Measurements from ENCODE around the gene ATP11C. TPM values are rescaled to one million over a fixed set of nuclear protein-coding genes. Genes with fewer than 3 reads are reported as not detected.

The ATP11C gene
- total and polyA plus RNA-seq, 2 of the 4 experiments (the other 2 are of a cell fraction) = 19.3 to 40.0 TPM

DNA sequence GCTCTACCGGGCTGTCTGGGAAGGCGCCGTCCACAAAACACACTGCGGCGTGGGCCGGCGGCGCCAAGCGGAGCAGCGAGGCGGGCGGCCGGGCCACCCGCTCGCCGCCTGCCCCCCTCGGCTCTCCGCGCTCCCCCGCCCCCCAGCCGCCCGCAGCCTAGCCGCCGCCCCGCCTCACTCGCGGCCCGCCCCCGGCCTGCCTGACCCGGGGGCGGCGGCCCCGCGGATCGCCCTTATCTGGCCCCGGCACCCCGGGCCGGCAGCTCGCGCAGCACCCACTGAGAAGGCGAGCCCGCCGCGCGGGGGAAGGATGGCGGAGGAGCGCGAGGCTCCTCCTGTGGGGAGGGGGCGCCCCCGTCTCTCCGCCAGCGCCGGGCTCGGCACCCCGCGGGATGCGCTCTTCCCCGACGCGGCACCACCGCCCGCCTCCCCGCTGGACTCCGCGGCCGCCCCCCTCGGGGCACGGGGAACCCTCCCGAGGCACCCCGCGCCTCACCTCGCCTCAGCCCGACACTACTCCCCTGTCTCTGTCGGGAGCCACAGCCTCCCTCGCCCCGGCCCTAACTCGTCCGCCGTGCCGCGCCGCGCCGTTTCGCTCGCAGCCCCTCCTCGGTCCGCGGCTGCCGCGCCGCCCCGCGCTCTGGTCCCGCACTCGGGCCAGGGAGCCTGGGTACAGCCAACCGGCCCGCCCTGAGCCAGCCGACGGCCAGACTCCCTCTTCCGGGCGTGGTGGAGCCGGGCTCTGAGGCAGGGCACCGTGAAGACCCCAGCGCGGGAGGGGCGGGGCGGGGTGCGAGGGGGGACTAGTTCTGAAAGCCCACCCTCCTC lies 566 bp downstream of the ATP11C start:
- ATAC-seq (ENCODE audit: low read depth) (peak; percentile 56), DNase-seq (peak; percentile 26)
- Histone ChIP-seq H3K79me1 (ENCODE audit: low read depth in 1 of 2, low read length in 2 of 2) (peaks cover 0 to 6% of the 10 kb centered on the region in 2 experiments; a peak in 1 of 4 replicates), H3K4ac (ENCODE audit: low read depth, low read length) (no peak overlapping the region), H4K91ac (ENCODE audit: insufficient read depth, low read depth, low read length) (peak overlapping the region; percentile 72), H2AK5ac (ENCODE audit: low read depth, low read length) (peak overlapping the region; percentile 10; the same call in 1 of the 2 replicates), H3K27ac (ENCODE audit: insufficient read depth, low read length) (peak overlapping the region; percentile 82), H3K4me3 (ENCODE audit: insufficient read depth, low read depth, low read length) (peak overlapping the region; percentile 80), H3K36me3 (ENCODE audit: control insufficient read depth, insufficient read depth, low read length) (no peaks in the 10 kb centered on the region), H2BK5ac (ENCODE audit: low read depth, low read length, poor library complexity, severe bottlenecking) (peak overlapping the region; percentile 81), H3K4me2 (ENCODE audit: low read depth, low read length) (no peak overlapping the region), H3K14ac (replicated peaks; ENCODE audit: low read depth, low read length) (peak overlapping the region; percentile 44; the same call in 1 of the 2 replicates), H3K9me1 (ENCODE audit: insufficient read depth, low read length) (no peaks in the 10 kb centered on the region), H4K5ac (ENCODE audit: low read depth, low read length) (0 out of 2 replicates have a peak overlapping the region, but pooled peaks have one; percentile 8), H4K20me1 (ENCODE audit: insufficient read depth, low read length) (0 out of 2 replicates have a peak, but pooled peaks cover 4% of the 10 kb centered on the region), H2AK9ac (replicated peaks; ENCODE audit: low read depth, low read length, poor library complexity) (peak overlapping the region; percentile 95), H3K9me3 (ENCODE audit: control insufficient read depth, insufficient read depth, low read length) (no peaks in the 10 kb centered on the region), H3K18ac (ENCODE audit: low read depth, low read length) (peak overlapping the region; percentile 45; the same call in 1 of the 2 replicates), H3K56ac (ENCODE audit: extremely low read depth, insufficient read depth, low read length) (peak overlapping the region; percentile 71; the same call in 1 of the 2 replicates), H3K4me1 (ENCODE audit: control insufficient read depth, insufficient read depth, low read length) (no peaks in the 10 kb centered on the region), H2BK120ac (ENCODE audit: low read depth, low read length) (no peak overlapping the region), H3K23ac (ENCODE audit: low read depth, low read length) (peak overlapping the region; percentile 59; the same call in 1 of the 2 replicates), H2BK20ac (ENCODE audit: low read depth, low read length) (no peak overlapping the region), H3K27me3 (ENCODE audit: control insufficient read depth, insufficient read depth, low read length) (no peaks in the 10 kb centered on the region), H2BK15ac (ENCODE audit: low read depth, low read length) (no peak overlapping the region), H2AFZ (replicated peaks; ENCODE audit: low read length, poor library complexity) (peak overlapping the region; percentile 87), H4K8ac (ENCODE audit: low read depth in 2 of 2, low read length in 2 of 2) (peak overlapping the region in 1 of 2 experiments; percentile 56; a peak in 2 of 4 replicates), H3K9ac (ENCODE audit: low read depth, low read length) (peak overlapping the region; percentile 61)
- intact Hi-C loops (cut with micrococcal nuclease) = loop anchor here (5.0 to 10.0 kb wide), 3 partner anchors 100 to 207 kb away; no protein-coding TSS in a partner anchor
- 18% methylated on average over 15 of the region's 109 CpGs; no CpG with 5 or more reads in 1 of the 2 experiments for WGBS, 2 experiments (ENCODE audit: extremely low coverage in 2 of 2, insufficient read length in 1 of 2)
- dilution Hi-C loops (cut with HindIII; ENCODE audit: low sequenced_read_pairs, unreplicated experiment) = no loop called here
- no TSS peak for BruUV-seq (replicated peaks)
- ChIA-PET POLR2A (ENCODE audit: unreplicated experiment) (interaction anchor here (0.6 kb wide), 1 partner anchor 41 kb away, joined by 4 read pairs; no protein-coding TSS in a partner anchor), CTCF (no interaction called here)
- in situ Hi-C loops (cut with MboI; ENCODE audit: low sequenced_read_pairs) = no loop called here
- TF ChIP-seq CHD1 (IDR thresholded peaks at IDR 0.05; ENCODE audit: low read depth, low read length) = no peak
- no peak; the same call in 1 of the 2 replicates for TF ChIP-seq POLR2A (IDR thresholded peaks at IDR 0.05; ENCODE audit: low read depth, low read length)
- no peak for TF ChIP-seq MXI1 (IDR thresholded peaks at IDR 0.05; ENCODE audit: borderline replicate concordance, low read depth, low read length)
- TF ChIP-seq ELK1 (IDR thresholded peaks at IDR 0.05; ENCODE audit: borderline replicate concordance, low read depth, low read length) = no peak
- no peak for TF ChIP-seq USF2 (IDR thresholded peaks at IDR 0.05; ENCODE audit: low read depth, low read length)
- TF ChIP-seq CEBPB (IDR thresholded peaks at IDR 0.05; ENCODE audit: low read depth, low read length) = no peak
- TF ChIP-seq NFE2L2 (IDR thresholded peaks at IDR 0.05; ENCODE audit: low read depth, low read length) = no peak
- TF ChIP-seq RAD21 (IDR thresholded peaks at IDR 0.05; ENCODE audit: low read length) = no peak
- TF ChIP-seq MAFK (IDR thresholded peaks at IDR 0.05; ENCODE audit: low read depth, low read length) = no peak
- TF ChIP-seq MAZ (IDR thresholded peaks at IDR 0.05; ENCODE audit: borderline replicate concordance, low read depth, low read length) = no peak
- TF ChIP-seq SMC3 (IDR thresholded peaks at IDR 0.05; ENCODE audit: low read depth, low read length) = no peak
- TF ChIP-seq, protein P1, sequence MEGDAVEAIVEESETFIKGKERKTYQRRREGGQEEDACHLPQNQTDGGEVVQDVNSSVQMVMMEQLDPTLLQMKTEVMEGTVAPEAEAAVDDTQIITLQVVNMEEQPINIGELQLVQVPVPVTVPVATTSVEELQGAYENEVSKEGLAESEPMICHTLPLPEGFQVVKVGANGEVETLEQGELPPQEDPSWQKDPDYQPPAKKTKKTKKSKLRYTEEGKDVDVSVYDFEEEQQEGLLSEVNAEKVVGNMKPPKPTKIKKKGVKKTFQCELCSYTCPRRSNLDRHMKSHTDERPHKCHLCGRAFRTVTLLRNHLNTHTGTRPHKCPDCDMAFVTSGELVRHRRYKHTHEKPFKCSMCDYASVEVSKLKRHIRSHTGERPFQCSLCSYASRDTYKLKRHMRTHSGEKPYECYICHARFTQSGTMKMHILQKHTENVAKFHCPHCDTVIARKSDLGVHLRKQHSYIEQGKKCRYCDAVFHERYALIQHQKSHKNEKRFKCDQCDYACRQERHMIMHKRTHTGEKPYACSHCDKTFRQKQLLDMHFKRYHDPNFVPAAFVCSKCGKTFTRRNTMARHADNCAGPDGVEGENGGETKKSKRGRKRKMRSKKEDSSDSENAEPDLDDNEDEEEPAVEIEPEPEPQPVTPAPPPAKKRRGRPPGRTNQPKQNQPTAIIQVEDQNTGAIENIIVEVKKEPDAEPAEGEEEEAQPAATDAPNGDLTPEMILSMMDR (conservative IDR thresholded peaks at IDR 0.05; ENCODE audit: low read depth, low read length) = no peak
- TF ChIP-seq BHLHE40 (IDR thresholded peaks at IDR 0.05; ENCODE audit: low read depth, low read length) = no peak
